Neural cell (in vitro differentiated cells): ENCODE measurements around the gene EIF4E2. TPM values are rescaled to one million over a fixed set of nuclear protein-coding genes. Genes with fewer than 3 reads are reported as not detected.

Experiments used
- H2AFZ ChIP-seq: fragments of 200-600, 300-800 bp; sonication (generic), shearing (Covaris generic); 2 replicates; pipeline ENCODE4 v1.6.0; 2014; ENCODE audit warnings: low read depth, mild to moderate bottlenecking, antibody characterized with exemption, low read length, moderate library complexity
- H3F3A ChIP-seq: fragments of 200-600 bp; shearing (Covaris generic); 2 replicates; pipeline ENCODE4 v1.6.1; 2016; ENCODE audit warnings: mild to moderate bottlenecking, moderate library complexity, mixed read lengths, antibody characterized with exemption, low read length; ENCODE audit not compliant: insufficient read depth, poor library complexity, severe bottlenecking
- H3K27ac ChIP-seq: fragments of 200-600, 300-800 bp; sonication (generic), shearing (Covaris generic); 2 replicates; pipeline ENCODE4 v1.5.1; 2014; ENCODE audit warnings: mild to moderate bottlenecking, low read length, moderate library complexity
- H3K27me3 ChIP-seq: fragments of 300-800, 200-600 bp; sonication (generic), shearing (Covaris generic); 2 replicates; pipeline ENCODE4 v1.6.0; 2014; ENCODE audit warnings: mild to moderate bottlenecking, low read depth, low read length, moderate library complexity; ENCODE audit not compliant: insufficient read depth
- H3K36me3 ChIP-seq: fragments of 300-800, 200-600 bp; sonication (generic), shearing (Covaris generic); 2 replicates; pipeline ENCODE4 v1.5.1; 2014; ENCODE audit warnings: mild to moderate bottlenecking, antibody characterized with exemption, low read length, moderate library complexity; ENCODE audit not compliant: insufficient read depth
- H3K4me2 ChIP-seq: fragments of 300-800, 200-600 bp; sonication (generic), shearing (Covaris generic); 2 replicates; pipeline ENCODE4 v1.6.0; 2014; ENCODE audit warnings: mild to moderate bottlenecking, low read length
- H3K4me3 ChIP-seq: fragments of 300-800, 200-600 bp; sonication (generic), shearing (Covaris generic); 2 replicates; pipeline ENCODE4 v1.5.1; 2014; ENCODE audit warnings: mild to moderate bottlenecking, low read length, moderate library complexity
- H3K79me2 ChIP-seq: fragments of 200-600 bp; shearing (Covaris generic); replicated peaks from 2 replicates; pipeline ENCODE4 v1.6.0; 2014; ENCODE audit warnings: mild to moderate bottlenecking, low read length, moderate library complexity; ENCODE audit not compliant: insufficient read depth
- H3K9ac ChIP-seq: fragments of 300-800, 200-600 bp; sonication (generic), shearing (Covaris generic); 2 replicates; pipeline ENCODE4 v1.6.1; 2016; ENCODE audit warnings: mild to moderate bottlenecking, low read length, mixed read lengths
- H3K9me2 ChIP-seq: fragments of 200-600 bp; shearing (Covaris generic); 2 replicates; pipeline ENCODE4 v1.6.1; 2016; ENCODE audit warnings: mild to moderate bottlenecking, low read length, mixed read lengths; ENCODE audit not compliant: insufficient read depth
- H3K9me3 ChIP-seq: fragments of 200-600, 300-800 bp; sonication (generic), shearing (Covaris generic); 2 replicates; pipeline ENCODE4 v1.6.1; 2016; ENCODE audit warnings: mild to moderate bottlenecking, mixed run types, low read length, moderate library complexity, mixed read lengths
- H4K20me1 ChIP-seq: fragments of 200-600 bp; shearing (Covaris generic); 2 replicates; pipeline ENCODE4 v1.6.1; 2016; ENCODE audit warnings: mild to moderate bottlenecking, mixed run types; ENCODE audit not compliant: insufficient read depth
- CTCF ChIP-seq: fragments of 450-650 bp; IDR thresholded peaks from 2 replicates; pipeline ENCODE4 v1.5.1; 2014; ENCODE audit warnings: antibody characterized with exemption, mild to moderate bottlenecking, moderate library complexity; ENCODE audit not compliant: poor library complexity, severe bottlenecking
- EP300 ChIP-seq: fragments of 450-650 bp; conservative IDR thresholded peaks from 2 replicates; pipeline ENCODE4 v1.6.1; 2014; ENCODE audit warnings: antibody characterized with exemption, mild to moderate bottlenecking, moderate library complexity; ENCODE audit not compliant: poor library complexity, severe bottlenecking
- EZH2 ChIP-seq: fragments of 200-600, 300-800 bp; shearing (Covaris generic), sonication (generic); IDR thresholded peaks from 2 replicates; pipeline ENCODE4 v1.6.1; 2014; ENCODE audit warnings: antibody characterized with exemption, low read length, borderline replicate concordance, mild to moderate bottlenecking; ENCODE audit not compliant: insufficient read depth, poor library complexity, severe bottlenecking
- MXI1 ChIP-seq: fragments of 450-650 bp; conservative IDR thresholded peaks from 2 replicates; pipeline ENCODE4 v1.6.1; 2014; ENCODE audit warnings: antibody characterized with exemption, mild to moderate bottlenecking; ENCODE audit not compliant: poor library complexity, severe bottlenecking
- POLR2AphosphoS5 ChIP-seq: IDR thresholded peaks from 2 replicates; pipeline ENCODE4 v1.6.1; 2012
- RAD21 ChIP-seq: fragments of 450-650 bp; conservative IDR thresholded peaks from 2 replicates; pipeline ENCODE4 v1.6.1; 2014; ENCODE audit warnings: antibody characterized with exemption, mild to moderate bottlenecking, moderate library complexity
- REST ChIP-seq: IDR thresholded peaks from 2 replicates; pipeline ENCODE4 v1.6.1; 2012; ENCODE audit warnings: borderline replicate concordance
- SMC3 ChIP-seq: fragments of 450-650 bp; conservative IDR thresholded peaks from 2 replicates; pipeline ENCODE4 v1.6.1; 2014; ENCODE audit warnings: antibody characterized with exemption, mild to moderate bottlenecking, moderate library complexity; ENCODE audit not compliant: poor library complexity
- TAF1 ChIP-seq: IDR thresholded peaks from 2 replicates; pipeline ENCODE4 v1.6.1; 2012; ENCODE audit warnings: low read depth
- polyA plus RNA-seq: library from polyadenylated mRNA; depleted of rRNA; stranded (reverse); fragments of >200 nt; gene quantifications from 2 replicates; pipeline ENCODE4 v1.2.3, GENCODE V29; 2014

EIF4E2 gene
- polyA plus RNA-seq, 1 donor from 2014 or later, result 57.6 TPM

GRCh38 chr2:232504438-232504837, 46.1 kb upstream of the EIF4E2 start:
- Histone ChIP-seq H3K9me3 (no peaks in the 10 kb centered on the region), H3K9me2 (no peaks in the 10 kb centered on the region), H3K79me2 (no peaks in the 10 kb centered on the region), H3K27ac (peak overlapping the region; percentile 88), H3K27me3 (peaks cover 10% of the 10 kb centered on the region), H2AFZ (no peak overlapping the region), H3K4me2 (no peak overlapping the region), H3F3A (peaks cover 5% of the 10 kb centered on the region), H4K20me1 (no peaks in the 10 kb centered on the region), H3K36me3 (no peaks in the 10 kb centered on the region), H3K9ac (peak overlapping the region; percentile 27), H3K4me3 (peak overlapping the region; percentile 64)
- no peak for TF ChIP-seq TAF1
- peak; percentile 30 for TF ChIP-seq POLR2AphosphoS5
- no peak for TF ChIP-seq REST
- peak; percentile 61 for TF ChIP-seq EP300
- peak; percentile 15 for TF ChIP-seq SMC3
- TF ChIP-seq RAD21, result no peak
- TF ChIP-seq EZH2, result no peak
- peak; percentile 67 for TF ChIP-seq MXI1
- no peak for TF ChIP-seq CTCF

- peak overlapping the region; percentile 65 for H3K27ac ChIP-seq
- peaks cover 5% of the 10 kb centered on the region for H3F3A ChIP-seq
- H3K36me3 ChIP-seq, result no peaks in the 10 kb centered on the region
- no peaks in the 10 kb centered on the region for H4K20me1 ChIP-seq
- H3K4me3 ChIP-seq, result no peak overlapping the region
- H3K4me2 ChIP-seq, result no peak overlapping the region
- peak overlapping the region; percentile 51 for H3K9ac ChIP-seq
- H2AFZ ChIP-seq, result peak overlapping the region; percentile 21
- no peaks in the 10 kb centered on the region for H3K9me3 ChIP-seq
- TF ChIP-seq EP300, result no peak
- peak; percentile 20 for TF ChIP-seq TAF1
- TF ChIP-seq RAD21, result no peak
- no peak for TF ChIP-seq SMC3
- H3K79me2 ChIP-seq, result no peaks in the 10 kb centered on the region
- H3K27me3 ChIP-seq, result peaks cover 10% of the 10 kb centered on the region
- no peaks in the 10 kb centered on the region for H3K9me2 ChIP-seq
Measured at GRCh38 chr2:232505856-232506255, 44.6 kb upstream of the EIF4E2 start.

GRCh38 chr2:232506709-232507108, 43.8 kb upstream of the EIF4E2 start:
- no peaks in the 10 kb centered on the region for H3K9me3 ChIP-seq
- peaks cover under 1% of the 10 kb centered on the region for H3F3A ChIP-seq
- no peaks in the 10 kb centered on the region for H4K20me1 ChIP-seq
- H3K27me3 ChIP-seq, result peaks cover 10% of the 10 kb centered on the region
- no peak for TF ChIP-seq POLR2AphosphoS5
- no peak for TF ChIP-seq CTCF
- H3K4me2 ChIP-seq, result no peak overlapping the region
- no peak overlapping the region for H3K4me3 ChIP-seq
- H3K36me3 ChIP-seq, result no peaks in the 10 kb centered on the region
- no peaks in the 10 kb centered on the region for H3K9me2 ChIP-seq
- no peak overlapping the region for H2AFZ ChIP-seq
- peak overlapping the region; percentile 51 for H3K9ac ChIP-seq
- H3K79me2 ChIP-seq, result no peaks in the 10 kb centered on the region
- H3K27ac ChIP-seq, result peak overlapping the region; percentile 65
